HG02678 (cell line): ENCODE data around the gene ASL.
"Not testable (repeated sequence)": the region's sequence is repeated elsewhere in the genome, so short reads cannot be mapped to it uniquely, and the experiment has no call there.

Experiments used
- ATAC-seq: cut with Tn5 transposase; IDR thresholded peaks from one replicate; pipeline ENCODE4 v1.9.1; 2021; ENCODE audit warnings: mild to moderate bottlenecking, moderate library complexity; ENCODE audit not compliant: unreplicated experiment

ASL gene

DNA sequence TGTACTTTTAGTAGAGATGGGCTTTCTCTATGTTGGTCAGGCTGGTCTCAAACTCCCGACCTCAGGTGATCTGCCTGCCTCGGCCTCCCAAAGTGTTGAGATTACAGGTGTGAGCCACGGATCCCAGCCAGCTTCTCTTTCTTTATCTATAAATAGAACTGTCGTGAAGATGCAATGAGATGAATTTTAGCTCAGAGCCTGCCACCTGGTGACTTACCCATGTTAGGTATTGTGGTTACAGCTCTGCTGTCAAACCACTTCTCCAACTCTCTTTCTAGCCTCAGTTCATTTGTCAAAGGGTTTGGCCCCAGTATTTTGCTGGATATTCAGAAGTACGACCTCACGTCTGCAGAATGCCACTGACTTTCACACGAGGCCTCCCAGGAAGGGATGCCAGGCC, 3.4 kb upstream of the ASL start:
- ATAC-seq = not testable (repeated sequence)

DNA sequence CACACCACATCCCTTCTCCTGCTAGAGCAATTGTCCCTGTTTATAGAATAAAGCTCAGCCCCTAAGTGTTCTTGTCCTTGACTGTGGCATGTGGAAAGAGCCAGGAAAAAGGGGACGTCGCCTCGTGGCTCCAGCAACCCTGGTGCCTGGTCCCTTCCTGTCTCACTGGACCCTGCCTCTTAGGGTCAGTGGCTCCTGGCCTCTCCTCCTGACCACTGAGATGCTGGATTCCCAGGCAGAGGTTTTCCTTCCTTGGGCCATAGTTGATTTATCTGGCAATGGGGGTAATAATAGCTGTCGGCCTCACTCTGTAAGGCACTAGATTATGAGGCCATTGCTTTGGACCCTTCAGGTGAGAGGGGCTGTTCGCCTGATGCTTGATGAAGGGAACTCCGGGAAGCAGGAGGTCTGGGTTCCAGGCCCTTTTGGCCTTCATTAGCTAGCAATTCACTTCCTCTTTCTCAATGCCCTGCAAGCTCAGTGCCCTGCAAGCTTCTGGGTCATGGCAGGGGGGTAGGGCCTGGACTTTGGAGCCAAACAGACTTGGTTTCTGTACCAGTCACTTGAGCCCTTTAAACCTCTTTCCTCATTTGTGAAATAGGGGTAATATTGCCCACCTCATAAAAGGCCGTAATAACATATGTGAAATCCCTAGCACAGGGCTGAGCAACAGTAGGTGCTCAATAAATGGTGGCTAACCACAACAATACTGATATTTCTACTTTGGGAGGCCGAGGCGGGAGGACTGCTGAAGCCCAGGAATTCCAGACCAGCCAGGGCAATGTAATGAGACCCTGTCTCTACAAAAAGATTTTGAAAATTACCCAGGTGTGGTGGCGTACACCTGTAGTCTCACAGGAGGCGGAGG, 1.1 kb downstream of the ASL start:
- no peak for ATAC-seq

DNA sequence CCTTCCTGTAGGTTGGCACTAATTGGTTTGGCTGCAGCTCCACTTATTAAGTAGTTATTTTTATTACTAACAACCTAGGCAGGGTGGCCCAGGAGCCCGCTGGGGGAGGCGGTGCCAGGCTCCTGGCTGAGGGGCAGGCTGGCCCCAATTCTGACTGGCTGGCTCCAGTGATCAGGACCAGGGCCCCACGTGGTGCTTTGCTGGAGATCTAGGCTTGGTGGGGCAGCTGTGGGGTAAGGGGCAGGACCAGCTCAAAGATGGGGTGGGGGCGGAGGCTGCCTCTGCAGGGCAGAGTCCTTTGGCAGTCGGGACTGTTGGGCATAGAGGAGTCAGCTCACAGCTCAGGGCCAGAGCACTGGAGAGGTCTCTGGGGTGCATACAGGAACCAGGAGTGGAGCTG, 2.4 kb downstream of the ASL start:
- no peak for ATAC-seq

DNA sequence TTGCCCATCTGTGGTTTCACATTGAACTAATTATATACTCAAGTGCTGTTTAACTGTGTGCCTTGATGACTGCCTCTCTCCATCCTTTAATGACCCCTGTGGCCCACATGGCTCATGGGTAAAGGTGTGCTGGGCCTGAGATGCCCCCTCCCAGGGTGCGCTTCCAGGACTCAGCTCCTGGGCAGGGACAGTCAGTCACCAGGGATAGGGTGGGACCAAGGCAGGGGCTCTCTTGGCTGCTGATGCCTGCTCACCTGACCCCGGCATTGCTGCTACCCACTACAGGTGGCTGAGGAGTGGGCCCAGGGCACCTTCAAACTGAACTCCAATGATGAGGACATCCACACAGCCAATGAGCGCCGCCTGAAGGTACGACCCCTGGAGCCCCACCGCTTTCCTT, 6.5 kb downstream of the ASL start:
- no peak for ATAC-seq

DNA sequence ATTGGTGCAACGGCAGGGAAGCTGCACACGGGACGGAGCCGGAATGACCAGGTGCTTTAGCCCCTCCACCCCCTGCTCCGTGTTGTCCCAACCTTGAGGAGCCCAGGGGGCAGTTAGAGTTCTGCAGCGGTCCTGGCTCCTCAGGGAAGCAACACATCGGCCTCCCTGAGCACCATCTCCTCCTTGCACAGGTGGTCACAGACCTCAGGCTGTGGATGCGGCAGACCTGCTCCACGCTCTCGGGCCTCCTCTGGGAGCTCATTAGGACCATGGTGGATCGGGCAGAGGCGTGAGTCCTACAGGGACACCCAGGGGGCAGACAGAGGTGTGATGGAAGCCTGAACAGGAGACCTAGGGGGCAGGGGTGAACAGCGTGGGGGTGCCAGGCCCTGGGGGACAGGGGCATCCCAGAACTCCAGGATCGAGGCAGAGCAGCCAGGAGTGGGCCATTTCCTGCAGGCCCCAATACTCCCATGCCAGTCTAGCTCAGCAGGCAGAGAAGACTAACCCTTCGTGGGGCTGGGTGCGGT, 7.3 kb downstream of the ASL start:
- no peak for ATAC-seq

DNA sequence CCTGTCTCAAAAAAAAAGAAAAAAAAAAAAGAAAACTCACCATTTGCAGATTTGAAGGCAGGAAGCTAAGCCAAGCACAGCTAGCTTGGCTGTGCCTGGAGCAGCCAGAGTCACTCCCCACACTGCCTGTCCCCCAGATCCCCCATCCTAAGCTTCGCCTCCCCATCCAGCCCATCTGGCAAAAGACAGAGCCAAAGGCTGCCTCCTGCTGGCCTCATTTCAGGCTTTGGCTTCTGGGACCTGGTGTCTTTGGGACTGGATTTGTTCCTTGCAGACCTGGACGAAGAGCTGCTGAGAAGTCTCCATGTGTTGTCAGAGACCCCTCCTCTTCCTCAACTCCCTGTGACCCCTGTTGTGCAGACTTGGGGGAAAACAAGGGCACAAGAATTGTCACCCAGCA, 8.1 kb downstream of the ASL start:
- no peak for ATAC-seq

DNA sequence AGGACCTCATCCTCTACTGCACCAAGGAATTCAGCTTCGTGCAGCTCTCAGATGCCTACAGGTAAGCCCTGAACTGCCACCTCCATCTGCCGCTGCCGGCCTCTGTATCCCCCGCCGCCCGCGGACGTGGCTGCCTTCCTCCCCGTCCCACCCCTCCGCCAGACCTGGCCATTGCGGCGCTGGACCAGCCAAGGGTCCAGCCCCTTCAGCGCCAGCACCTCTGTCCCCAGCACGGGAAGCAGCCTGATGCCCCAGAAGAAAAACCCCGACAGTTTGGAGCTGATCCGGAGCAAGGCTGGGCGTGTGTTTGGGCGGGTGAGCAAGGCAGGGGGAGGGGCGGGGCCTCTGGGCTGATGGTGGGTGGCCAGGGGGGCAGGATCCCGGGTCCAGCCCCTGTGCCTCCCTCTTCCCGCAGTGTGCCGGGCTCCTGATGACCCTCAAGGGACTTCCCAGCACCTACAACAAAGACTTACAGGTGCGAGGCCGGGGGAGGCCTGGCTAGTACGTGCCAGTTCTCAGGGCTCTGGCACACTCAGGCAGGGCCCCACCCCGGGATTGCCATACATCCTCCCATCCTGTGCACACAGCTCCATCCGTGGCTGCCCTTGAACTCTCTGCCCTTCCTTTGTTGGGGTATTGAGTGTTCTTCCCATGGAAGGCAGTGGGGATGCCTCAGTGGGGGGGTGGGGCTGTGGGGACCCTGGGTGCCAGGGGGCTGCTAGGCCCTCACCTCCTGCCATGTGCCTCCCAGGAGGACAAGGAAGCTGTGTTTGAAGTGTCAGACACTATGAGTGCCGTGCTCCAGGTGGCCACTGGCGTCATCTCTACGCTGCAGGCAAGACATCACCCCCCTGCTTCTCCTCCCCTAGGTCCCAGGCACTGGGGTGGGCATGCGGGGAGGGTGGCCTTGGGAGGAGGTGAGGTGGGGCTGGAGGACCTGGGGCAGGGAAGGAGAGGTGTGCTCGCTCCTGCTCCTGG, 13.5 kb downstream of the ASL start:
- ATAC-seq = no peak

DNA sequence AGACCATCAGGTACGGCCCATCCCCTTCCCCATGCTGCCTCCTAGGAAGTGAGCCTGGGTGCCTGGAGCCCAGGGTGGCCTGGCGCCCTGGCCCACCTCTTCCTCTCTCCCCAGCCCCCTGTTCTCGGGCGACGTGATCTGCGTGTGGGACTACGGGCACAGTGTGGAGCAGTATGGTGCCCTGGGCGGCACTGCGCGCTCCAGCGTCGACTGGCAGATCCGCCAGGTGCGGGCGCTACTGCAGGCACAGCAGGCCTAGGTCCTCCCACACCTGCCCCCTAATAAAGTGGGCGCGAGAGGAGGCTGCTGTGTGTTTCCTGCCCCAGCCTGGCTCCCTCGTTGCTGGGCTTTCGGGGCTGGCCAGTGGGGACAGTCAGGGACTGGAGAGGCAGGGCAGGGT, 17.0 kb downstream of the ASL start:
- ATAC-seq = no peak

DNA sequence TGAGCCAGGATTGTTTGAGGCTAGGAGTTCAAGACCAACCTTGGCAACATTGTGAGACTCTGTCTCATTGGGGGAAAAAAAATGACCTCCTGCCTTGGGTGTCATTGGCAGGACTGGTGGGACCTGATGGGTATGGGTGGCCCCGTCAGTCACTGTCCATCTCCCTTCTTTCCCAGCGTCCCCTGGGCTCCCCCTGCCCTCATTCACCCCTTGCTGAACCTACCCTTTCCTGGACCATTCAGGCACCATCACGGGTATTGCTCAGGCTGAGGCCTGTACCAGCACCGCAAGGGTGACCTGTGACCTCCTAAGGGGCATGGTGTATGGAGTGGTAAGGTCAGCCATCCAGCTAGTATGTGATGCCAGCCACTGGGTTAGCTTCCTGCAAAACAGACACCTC, 19.4 kb downstream of the ASL start:
- no peak for ATAC-seq

DNA sequence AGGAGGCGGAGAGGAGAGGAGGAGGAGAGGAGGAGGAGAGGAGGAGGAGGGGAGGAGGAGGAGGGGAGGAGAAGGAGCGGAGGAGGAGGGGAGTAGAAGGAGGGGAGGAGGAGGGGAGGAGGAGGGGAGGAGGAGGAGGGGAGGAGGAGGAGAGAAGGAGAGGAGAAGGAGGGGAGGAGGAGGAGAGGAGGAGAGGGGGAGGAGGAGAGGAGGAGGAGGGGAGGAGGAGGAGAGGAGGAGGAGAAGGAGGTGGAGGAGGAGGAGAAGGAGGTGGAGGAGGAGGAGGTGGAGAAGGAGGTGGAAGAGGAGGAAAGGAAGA, 23.6 kb downstream of the ASL start:
- no peak for ATAC-seq

DNA sequence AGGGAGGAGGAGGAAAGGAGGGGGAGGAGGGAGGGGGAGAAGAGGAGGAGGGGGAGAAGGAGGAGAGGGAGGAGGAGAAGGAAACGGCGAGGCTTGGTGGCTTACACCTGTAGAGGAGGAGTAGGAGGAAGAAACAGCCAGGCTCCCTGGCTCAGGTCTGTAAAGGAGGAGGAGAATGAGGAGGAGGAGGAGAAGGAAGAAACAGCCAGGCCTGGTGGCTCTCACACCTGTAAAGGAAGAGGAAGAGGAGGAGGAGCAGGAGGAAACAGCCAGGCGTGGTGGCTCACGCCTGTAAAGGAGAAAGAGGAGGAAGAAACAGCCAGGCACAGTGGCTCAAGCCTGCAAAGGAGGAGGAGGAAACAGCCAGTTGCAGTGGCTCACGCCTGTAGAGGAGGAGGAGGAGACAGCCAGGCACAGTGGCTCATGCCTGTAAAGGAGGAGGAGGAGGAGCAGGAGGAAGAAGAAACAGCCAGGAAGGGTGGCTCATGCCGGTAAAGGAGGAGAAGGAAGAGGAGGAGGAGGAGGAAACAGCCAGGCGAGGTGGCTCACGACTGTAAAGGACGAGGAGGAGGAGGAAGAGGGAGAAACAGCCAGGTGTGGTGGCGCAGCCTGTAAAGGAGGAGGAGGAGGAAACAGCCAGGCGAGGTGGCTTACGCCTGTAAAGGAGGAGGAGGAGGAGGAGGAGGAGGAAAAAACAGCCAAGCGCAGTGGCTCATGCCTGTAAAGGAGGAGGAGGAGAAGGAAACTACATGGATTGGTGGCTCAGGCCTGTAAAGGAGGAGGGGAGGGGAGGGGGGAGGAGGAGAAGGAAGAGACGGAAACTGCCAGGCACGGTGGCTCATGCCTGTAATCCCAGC, 24.2 kb downstream of the ASL start:
- ATAC-seq = peak; percentile 81

DNA sequence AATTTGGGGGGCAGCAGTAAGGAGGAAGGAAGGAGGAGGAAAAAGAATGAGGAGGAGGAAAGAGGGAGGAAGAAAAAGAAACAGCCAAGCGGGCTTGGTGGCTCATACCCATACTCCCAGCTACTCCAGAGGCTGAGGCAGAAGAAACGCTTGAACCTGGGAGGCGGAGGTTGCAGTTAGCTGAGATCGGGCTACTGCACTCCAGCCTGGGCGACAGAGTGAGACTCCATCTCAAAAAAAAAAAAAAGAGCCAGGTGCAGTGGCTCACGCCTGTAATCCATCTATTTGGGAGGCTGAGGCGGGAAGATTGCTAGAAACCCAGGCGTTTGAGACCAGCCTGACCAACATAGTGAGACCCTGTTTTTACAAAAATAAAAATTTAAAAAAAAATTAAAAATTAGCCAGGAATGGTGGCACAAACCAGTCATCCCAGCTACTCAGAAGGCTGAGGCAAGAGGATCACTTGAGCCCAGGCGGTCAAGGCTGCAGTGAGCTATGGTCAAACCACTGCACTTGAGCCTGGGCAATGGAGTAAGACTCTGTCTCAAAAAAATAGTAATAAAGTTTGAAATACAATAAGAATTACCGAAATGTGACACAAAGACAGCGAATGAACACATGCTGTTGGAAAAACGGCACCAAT, 24.9 kb downstream of the ASL start:
- ATAC-seq = no peak

DNA sequence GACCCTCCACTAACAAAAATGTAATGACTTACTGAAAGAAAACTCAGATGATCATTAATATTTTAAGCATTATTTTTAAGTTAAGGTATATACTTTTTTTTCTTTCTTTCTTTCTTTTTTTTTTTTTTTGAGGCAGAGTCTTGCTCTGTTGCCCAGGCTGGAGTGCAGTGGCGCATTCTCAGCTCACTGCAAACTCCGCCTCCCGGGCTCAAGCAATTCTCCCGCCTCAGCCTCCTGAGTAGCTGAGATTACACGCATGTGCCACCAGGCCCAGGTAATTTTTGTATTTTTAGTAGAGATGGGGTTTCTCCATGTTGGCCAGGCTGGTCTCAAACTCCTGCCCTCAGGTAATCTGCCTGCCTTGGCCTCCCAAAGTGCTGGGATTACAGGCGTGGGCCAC, 26.5 kb downstream of the ASL start:
- not testable (repeated sequence) for ATAC-seq

DNA sequence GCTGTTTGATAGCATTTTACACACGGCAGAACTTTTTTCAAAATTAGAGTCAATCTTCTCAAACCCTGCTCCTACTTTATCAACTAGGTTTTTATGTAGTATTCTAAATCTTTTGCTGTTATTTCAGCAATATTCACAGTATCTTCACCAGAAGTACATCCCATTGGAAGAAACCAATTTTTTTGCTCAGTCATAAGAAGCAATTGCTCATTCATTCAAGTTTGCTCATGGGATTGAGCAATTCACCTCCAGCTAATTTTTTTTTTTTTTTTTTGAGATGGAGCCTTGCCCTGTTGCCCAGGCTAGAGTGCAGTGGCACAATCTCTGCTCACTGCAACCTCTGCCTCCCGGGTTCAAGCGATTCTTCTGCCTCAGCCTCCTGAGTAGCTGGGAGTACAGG, 28.4 kb downstream of the ASL start:
- ATAC-seq = not testable (repeated sequence)

DNA sequence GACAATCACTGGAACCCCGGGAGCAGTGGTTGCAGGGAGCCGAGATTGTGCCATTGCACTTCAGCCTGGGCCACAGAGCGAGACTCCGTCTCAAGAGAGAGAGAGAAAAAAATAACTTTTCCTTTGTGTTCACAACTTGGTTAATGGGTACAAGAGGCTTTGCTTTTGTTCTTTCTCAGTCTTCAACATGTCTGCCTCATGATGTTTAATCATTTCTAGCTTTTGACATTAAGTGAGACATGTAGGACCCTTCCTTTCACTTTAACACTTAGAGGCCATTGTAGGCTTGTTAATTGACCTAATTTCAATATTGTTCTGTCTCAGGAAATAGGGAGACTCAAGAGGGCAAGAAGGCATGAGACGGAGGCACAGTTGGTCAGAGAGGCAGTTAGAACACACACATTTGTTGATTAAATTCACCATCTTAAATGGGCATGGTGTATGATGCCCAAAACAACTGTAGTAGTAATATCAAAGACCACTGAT, 29.7 kb downstream of the ASL start:
- ATAC-seq = no peak

DNA sequence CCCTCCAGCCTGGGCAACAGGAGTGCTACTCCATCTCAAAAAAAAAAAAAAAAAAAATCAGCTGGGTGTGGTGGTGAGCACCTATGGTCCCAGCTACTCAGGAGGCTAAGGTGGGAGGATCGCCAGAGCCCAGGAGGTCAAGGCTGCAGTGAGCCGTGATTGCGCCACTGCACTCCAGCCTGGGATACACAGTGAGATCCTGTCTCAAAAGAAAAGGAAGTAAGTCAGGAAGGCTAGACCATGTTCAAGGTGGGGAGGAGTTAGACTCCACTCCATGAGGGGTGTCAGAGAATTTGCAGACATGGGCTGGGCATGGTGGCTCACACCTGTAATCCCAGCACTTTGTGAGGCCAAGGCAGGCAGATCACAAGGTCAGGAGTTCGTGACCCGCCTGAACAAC, 32.8 kb downstream of the ASL start:
- ATAC-seq = not testable (repeated sequence)

DNA sequence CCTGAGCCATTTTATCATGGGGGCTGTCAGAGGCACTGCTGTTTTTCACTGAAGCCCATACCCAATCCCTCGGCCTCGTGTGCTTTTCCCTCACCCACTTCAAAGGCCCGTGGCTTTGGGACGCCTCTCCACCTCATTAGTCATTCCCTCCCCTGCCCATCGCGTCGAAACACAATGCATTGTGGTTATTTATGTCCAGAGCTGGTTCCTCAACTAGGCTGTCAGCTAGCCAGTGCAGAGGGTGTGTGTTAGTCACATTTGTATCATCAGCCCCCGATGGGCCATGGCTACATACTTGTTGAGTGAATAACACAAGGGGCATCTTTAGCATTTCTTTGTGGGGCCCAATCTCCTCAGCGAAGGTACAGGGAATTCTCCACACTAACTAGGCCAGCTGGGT, 35.2 kb downstream of the ASL start:
- no peak for ATAC-seq

DNA sequence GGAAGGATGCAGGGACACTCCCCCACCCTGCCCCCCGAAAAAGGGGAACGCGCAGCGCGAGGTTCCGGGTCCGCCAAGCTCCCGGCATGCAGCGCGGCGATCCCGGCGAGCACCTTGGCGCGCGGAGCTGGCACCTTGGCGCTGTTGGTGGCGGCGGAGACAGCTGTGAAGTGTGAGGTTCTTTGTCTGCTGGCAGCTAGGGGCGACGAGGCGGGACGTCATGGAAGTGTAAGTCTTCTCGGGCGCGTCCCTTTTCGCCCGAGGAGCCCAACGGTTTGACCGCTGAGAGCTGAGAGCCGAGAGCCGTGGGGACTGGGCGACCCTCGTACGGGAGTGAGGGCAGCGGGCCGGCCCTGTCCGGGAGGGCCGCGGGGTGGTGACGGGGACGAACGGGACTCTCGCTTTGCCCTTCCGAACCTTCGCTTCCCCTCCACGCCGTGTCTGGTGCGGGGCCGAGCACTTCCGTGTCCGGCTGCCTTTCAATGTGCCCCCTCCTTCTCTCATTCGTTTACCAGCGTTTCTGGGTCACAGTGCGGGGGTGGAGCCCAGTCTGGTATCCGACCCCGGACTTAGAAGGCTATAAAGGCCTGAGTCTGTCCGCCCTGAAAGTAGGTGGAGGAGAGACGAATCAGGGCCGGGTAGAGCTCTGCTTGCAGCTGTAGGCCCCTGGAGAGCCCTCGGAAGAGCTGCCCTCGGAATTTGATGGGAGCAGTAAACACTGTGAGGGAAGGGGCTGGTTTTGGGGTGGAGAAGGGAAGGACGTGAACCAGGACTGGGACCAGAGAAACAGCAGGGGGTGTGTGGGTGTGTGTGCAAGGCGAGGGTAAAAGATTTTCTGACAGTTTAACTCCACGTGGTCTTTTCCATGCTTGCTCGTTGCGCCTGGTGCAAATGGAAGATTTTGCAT, 39.4 kb downstream of the ASL start, which contains the start of gene CRCP:
Gene CRCP (plus strand): TSS at position 105 of the 907 bp plus-strand sequence. CDS start 116 bp downstream, at position 221.
- ATAC-seq = peak; percentile 90
